A549 (cell line): ENCODE measurements around the gene ANXA6. TPM values are rescaled to one million over a fixed set of nuclear protein-coding genes. Genes with fewer than 3 reads are reported as not detected.

Experiments
- ATAC-seq, 2 experiments: fragments of 200-7000 bp in 1 of 2; fragments of >200 bp in 1 of 2; cut with Nextera tagmentation in 1 of 2; cut with Tn5 transposase in 1 of 2; 3 replicates each; pipeline versions ENCODE4 v1.8.0 to v1.9.1; 2018 to 2020; ENCODE audit warnings: mild to moderate bottlenecking in 1 of 2, moderate library complexity in 1 of 2
- CTCF ChIA-PET: fragments of 300-600 bp; sonication (Branson Sonifier 250); formaldehyde crosslinking; extraction: SDS; loops from one replicate; lab custom pipeline; 2021; ENCODE audit warnings: antibody characterized with exemption, inconsistent platforms; lab: Yijun Ruan, JAX
- POLR2A ChIA-PET: fragments of 350-600 bp; formaldehyde crosslinking; extraction: SDS; loops from one replicate; lab custom pipeline; 2021; ENCODE audit warnings: antibody characterized with exemption, inconsistent platforms; lab: Yijun Ruan, JAX
- DNase-seq, 2 experiments: peaks; one replicate each; pipeline versions ENCODE4 v3.0.0 to v3.0.0-alpha.2; 2011 to 2016; ENCODE audit warnings: low read depth in 1 of 2, low spot score in 1 of 2
- FAIRE-seq: peaks from 2 replicates; lab custom pipeline; 2011; peaks lifted over from hg19 to GRCh38; lab: Jason Lieb, UNC
- H3K27ac ChIP-seq, 2 experiments: fragments of >200 bp; sonication (Bioruptor Twin); formaldehyde crosslinking; 3 replicates each; pipeline ENCODE4 v1.5.1; 2016 to 2017
- H3K4me1 ChIP-seq: fragments of >200 bp; sonication (Bioruptor Twin); formaldehyde crosslinking; 3 replicates; pipeline ENCODE4 v1.6.1; 2016
- H3K4me2 ChIP-seq: fragments of >200 bp; sonication (Bioruptor Twin); formaldehyde crosslinking; 3 replicates; pipeline ENCODE4 v1.6.1; 2016
- H3K4me3 ChIP-seq: fragments of >200 bp; sonication (Bioruptor Twin); formaldehyde crosslinking; 3 replicates; pipeline ENCODE4 v1.5.1; 2016
- H3K9me3 ChIP-seq: fragments of >200 bp; sonication (Bioruptor Twin); formaldehyde crosslinking; 3 replicates; pipeline ENCODE4 v1.6.1; 2016
- BHLHE40 ChIP-seq: IDR thresholded peaks from 2 replicates; pipeline ENCODE4 v1.6.1; 2012; ENCODE audit warnings: low read depth, low read length, inconsistent platforms
- CBX2 ChIP-seq: fragments of 200-600 bp; sonication (generic); IDR thresholded peaks from 2 replicates; pipeline ENCODE4 v1.6.1; 2016; ENCODE audit warnings: low read depth, mild to moderate bottlenecking, borderline replicate concordance
- CBX8 ChIP-seq: fragments of 200-600 bp; sonication (generic); IDR thresholded peaks from 2 replicates; pipeline ENCODE4 v1.6.1; 2016
- CHD2 ChIP-seq: fragments of 150-350 bp; IDR thresholded peaks from 2 replicates; pipeline ENCODE4 v1.6.1; 2014; ENCODE audit warnings: low read length; ENCODE audit not compliant: partially characterized antibody
- EP300 ChIP-seq, 2 experiments: fragments of >200 bp; sonication (Bioruptor Twin); formaldehyde crosslinking; IDR thresholded peaks; 2 replicates in 1 of 2; 3 replicates in 1 of 2; pipeline ENCODE4 v1.6.1; 2016 to 2017
- ESRRA ChIP-seq: fragments of 150-350 bp; IDR thresholded peaks from 2 replicates; pipeline ENCODE4 v1.6.1; 2014; ENCODE audit warnings: mild to moderate bottlenecking, low read length, borderline replicate concordance
- GATA3 ChIP-seq: IDR thresholded peaks from 2 replicates; pipeline ENCODE4 v1.6.1; 2012; ENCODE audit warnings: borderline replicate concordance
- HOXA7 ChIP-seq: fragments of 250-450 bp; sonication (Bioruptor Pico); IDR thresholded peaks from 2 replicates; pipeline ENCODE4 v1.5.0; 2020; ENCODE audit warnings: mild to moderate bottlenecking, moderate library complexity
- JUN ChIP-seq, 2 experiments: fragments of >200 bp; sonication (Bioruptor Twin); formaldehyde crosslinking; IDR thresholded peaks; 2 replicates in 1 of 2; 3 replicates in 1 of 2; pipeline ENCODE4 v1.6.1; 2016 to 2017
- JUNB ChIP-seq: fragments of >200 bp; sonication (Bioruptor Twin); formaldehyde crosslinking; IDR thresholded peaks from 2 replicates; pipeline ENCODE4 v1.6.1; 2016
- KDM5A ChIP-seq: fragments of 200-600 bp; sonication (generic); IDR thresholded peaks from 2 replicates; pipeline ENCODE4 v1.6.1; 2016; ENCODE audit warnings: antibody characterized with exemption, mild to moderate bottlenecking
- MAFK ChIP-seq: fragments of 450-650 bp; IDR thresholded peaks from 2 replicates; pipeline ENCODE4 v1.6.1; 2014; ENCODE audit not compliant: partially characterized antibody
- MYC ChIP-seq: IDR thresholded peaks from 2 replicates; pipeline ENCODE4 v1.6.1; 2012; ENCODE audit warnings: mild to moderate bottlenecking, inconsistent platforms, low read length, improper control_type of control experiment, borderline replicate concordance
- NPAS2 ChIP-seq: fragments of 250-450 bp; sonication (Bioruptor Pico); IDR thresholded peaks from 2 replicates; pipeline ENCODE4 v1.8.0; 2022; ENCODE audit warnings: mild to moderate bottlenecking, moderate library complexity, borderline replicate concordance
- NR3C1 ChIP-seq: fragments of >200 bp; sonication (Bioruptor Twin); formaldehyde crosslinking; IDR thresholded peaks from 3 replicates; pipeline ENCODE4 v1.6.1; 2017
- RARB ChIP-seq: fragments of 250-450 bp; sonication (Bioruptor Pico); IDR thresholded peaks from 2 replicates; pipeline ENCODE4 v1.8.0; 2021; ENCODE audit warnings: mild to moderate bottlenecking, moderate library complexity
- RFX5 ChIP-seq: fragments of 450-650 bp; IDR thresholded peaks from 2 replicates; pipeline ENCODE4 v1.7.1; 2014; ENCODE audit warnings: antibody characterized with exemption, mild to moderate bottlenecking, moderate library complexity
- SMC3 ChIP-seq: fragments of >200 bp; sonication (Bioruptor Twin); formaldehyde crosslinking; IDR thresholded peaks from 3 replicates; pipeline ENCODE4 v1.6.1; 2018; ENCODE audit warnings: inconsistent platforms
- SREBF2 ChIP-seq: fragments of 450-650 bp; IDR thresholded peaks from 2 replicates; pipeline ENCODE4 v1.6.1; 2014; ENCODE audit warnings: mild to moderate bottlenecking, moderate library complexity
- TP53 ChIP-seq: fragments of 250-450 bp; sonication (Bioruptor Pico); IDR thresholded peaks from 2 replicates; pipeline ENCODE4 v1.5.0; 2021; ENCODE audit warnings: mild to moderate bottlenecking, moderate library complexity
- ZC3H11A ChIP-seq: fragments of 450-650 bp; IDR thresholded peaks from 2 replicates; pipeline ENCODE4 v1.6.1; 2014; ENCODE audit warnings: antibody characterized with exemption, mild to moderate bottlenecking
- ZNF302 ChIP-seq: fragments of 250-450 bp; sonication (Bioruptor Pico); IDR thresholded peaks from 2 replicates; pipeline ENCODE4 v1.9.0; 2021; ENCODE audit warnings: inconsistent platforms, mild to moderate bottlenecking, moderate library complexity
- WGBS: methylation state at CpG from one replicate; pipeline ENCODE4 v1.1.6; 2017; ENCODE audit errors: missing lambda C conversion rate; 5-methylcytosine and 5-hydroxymethylcytosine counted together
- polyA plus RNA-seq, 4 experiments: library from polyadenylated mRNA; depleted of rRNA in 3 of 4; stranded (reverse); fragments of >200 nt; fragmentation: RNase III in 1 of 4; extraction: RNeasy Plus Mini Kit Qiagen cat#74134 plus additional on column Dnase treatment in 1 of 4; gene quantifications; 2 replicates in 3 of 4; 3 replicates in 1 of 4; pipeline ENCODE4 v1.2.3, GENCODE V29; 2011 to 2017
- TF ChIP-seq, protein P1 (sequence below): fragments of 450-650 bp; IDR thresholded peaks from 2 replicates; pipeline ENCODE4 v1.6.1; 2014; ENCODE audit warnings: antibody characterized with exemption
- TF ChIP-seq, protein P2 (sequence below): fragments of 200-600 bp; sonication (generic); IDR thresholded peaks from 2 replicates; pipeline ENCODE4 v1.6.1; 2016; ENCODE audit warnings: antibody characterized with exemption, mild to moderate bottlenecking, moderate library complexity
- TF ChIP-seq, protein P3 (sequence below): IDR thresholded peaks from 2 replicates; pipeline ENCODE4 v1.6.1; 2012; ENCODE audit warnings: low read depth, borderline replicate concordance
- TF ChIP-seq, protein P4 (sequence below): fragments of 250-450 bp; sonication (Bioruptor Pico); IDR thresholded peaks from 2 replicates; pipeline ENCODE4 v1.5.0; 2020; ENCODE audit warnings: low read depth, mild to moderate bottlenecking, moderate library complexity

ANXA6 gene
- polyA plus RNA-seq, 2 of the 4 experiments (the other 2 are of a cell fraction) = 32.4 to 53.0 TPM

DNA sequence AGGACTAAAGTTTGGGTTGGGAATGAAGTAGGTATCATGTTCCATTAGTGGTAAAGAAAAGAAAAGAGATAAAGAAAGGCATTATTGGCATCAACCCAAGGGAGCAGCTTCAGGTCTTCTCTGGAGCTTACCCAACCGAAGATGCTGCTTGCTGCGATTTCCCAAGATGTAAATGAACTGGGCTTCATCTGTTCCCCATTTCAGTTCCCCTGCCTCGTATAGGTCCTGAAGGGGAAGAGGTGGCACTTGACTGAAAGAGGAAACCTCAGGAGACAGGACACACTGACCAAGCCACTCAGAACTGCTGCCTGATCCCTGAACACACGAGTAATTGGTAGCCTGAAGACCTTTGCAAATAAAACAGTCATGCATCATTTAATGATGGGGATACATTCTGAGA, 24.6 kb downstream of the ANXA6 start:
- Histone ChIP-seq H3K4me3 (no peak overlapping the region), H3K27ac (no peak overlapping the region), H3K4me2 (no peak overlapping the region), H3K4me1 (no peaks in the 10 kb centered on the region), H3K9me3 (no peaks in the 10 kb centered on the region)
- DNase-seq (no peak), ATAC-seq (no peak), FAIRE-seq (no peak)
- TF ChIP-seq NPAS2 (no peak), SREBF2 (no peak), JUNB (no peak), ESRRA (no peak), EP300 (IDR thresholded peaks at IDR 0.05) (no peak), BHLHE40 (no peak), NR3C1 (no peak), MAFK (no peak), JUN (IDR thresholded peaks at IDR 0.05) (no peak), SMC3 (no peak), ZNF302 (no peak), HOXA7 (CRISPR knock-in tag) (no peak), CHD2 (no peak), KDM5A (no peak), CBX8 (no peak), CBX2 (no peak)
- TF ChIP-seq, protein P1, sequence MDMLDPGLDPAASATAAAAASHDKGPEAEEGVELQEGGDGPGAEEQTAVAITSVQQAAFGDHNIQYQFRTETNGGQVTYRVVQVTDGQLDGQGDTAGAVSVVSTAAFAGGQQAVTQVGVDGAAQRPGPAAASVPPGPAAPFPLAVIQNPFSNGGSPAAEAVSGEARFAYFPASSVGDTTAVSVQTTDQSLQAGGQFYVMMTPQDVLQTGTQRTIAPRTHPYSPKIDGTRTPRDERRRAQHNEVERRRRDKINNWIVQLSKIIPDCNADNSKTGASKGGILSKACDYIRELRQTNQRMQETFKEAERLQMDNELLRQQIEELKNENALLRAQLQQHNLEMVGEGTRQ = no peak
- TF ChIP-seq, protein P2, sequence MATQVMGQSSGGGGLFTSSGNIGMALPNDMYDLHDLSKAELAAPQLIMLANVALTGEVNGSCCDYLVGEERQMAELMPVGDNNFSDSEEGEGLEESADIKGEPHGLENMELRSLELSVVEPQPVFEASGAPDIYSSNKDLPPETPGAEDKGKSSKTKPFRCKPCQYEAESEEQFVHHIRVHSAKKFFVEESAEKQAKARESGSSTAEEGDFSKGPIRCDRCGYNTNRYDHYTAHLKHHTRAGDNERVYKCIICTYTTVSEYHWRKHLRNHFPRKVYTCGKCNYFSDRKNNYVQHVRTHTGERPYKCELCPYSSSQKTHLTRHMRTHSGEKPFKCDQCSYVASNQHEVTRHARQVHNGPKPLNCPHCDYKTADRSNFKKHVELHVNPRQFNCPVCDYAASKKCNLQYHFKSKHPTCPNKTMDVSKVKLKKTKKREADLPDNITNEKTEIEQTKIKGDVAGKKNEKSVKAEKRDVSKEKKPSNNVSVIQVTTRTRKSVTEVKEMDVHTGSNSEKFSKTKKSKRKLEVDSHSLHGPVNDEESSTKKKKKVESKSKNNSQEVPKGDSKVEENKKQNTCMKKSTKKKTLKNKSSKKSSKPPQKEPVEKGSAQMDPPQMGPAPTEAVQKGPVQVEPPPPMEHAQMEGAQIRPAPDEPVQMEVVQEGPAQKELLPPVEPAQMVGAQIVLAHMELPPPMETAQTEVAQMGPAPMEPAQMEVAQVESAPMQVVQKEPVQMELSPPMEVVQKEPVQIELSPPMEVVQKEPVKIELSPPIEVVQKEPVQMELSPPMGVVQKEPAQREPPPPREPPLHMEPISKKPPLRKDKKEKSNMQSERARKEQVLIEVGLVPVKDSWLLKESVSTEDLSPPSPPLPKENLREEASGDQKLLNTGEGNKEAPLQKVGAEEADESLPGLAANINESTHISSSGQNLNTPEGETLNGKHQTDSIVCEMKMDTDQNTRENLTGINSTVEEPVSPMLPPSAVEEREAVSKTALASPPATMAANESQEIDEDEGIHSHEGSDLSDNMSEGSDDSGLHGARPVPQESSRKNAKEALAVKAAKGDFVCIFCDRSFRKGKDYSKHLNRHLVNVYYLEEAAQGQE = no peak
- TF ChIP-seq, protein P3, sequence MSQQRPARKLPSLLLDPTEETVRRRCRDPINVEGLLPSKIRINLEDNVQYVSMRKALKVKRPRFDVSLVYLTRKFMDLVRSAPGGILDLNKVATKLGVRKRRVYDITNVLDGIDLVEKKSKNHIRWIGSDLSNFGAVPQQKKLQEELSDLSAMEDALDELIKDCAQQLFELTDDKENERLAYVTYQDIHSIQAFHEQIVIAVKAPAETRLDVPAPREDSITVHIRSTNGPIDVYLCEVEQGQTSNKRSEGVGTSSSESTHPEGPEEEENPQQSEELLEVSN = no peak
- TF ChIP-seq, protein P4, sequence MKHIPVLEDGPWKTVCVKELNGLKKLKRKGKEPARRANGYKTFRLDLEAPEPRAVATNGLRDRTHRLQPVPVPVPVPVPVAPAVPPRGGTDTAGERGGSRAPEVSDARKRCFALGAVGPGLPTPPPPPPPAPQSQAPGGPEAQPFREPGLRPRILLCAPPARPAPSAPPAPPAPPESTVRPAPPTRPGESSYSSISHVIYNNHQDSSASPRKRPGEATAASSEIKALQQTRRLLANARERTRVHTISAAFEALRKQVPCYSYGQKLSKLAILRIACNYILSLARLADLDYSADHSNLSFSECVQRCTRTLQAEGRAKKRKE (CRISPR knock-in tag) = no peak
- ChIA-PET CTCF (interaction anchor here (1.7 to 21.3 kb wide), 2 partner anchors 34 to 85 kb away, joined by 5 to 279 read pairs; no protein-coding TSS in a partner anchor), POLR2A (no interaction called here)
- WGBS = 75% methylated on average over 4 of the region's 4 CpGs

DNA sequence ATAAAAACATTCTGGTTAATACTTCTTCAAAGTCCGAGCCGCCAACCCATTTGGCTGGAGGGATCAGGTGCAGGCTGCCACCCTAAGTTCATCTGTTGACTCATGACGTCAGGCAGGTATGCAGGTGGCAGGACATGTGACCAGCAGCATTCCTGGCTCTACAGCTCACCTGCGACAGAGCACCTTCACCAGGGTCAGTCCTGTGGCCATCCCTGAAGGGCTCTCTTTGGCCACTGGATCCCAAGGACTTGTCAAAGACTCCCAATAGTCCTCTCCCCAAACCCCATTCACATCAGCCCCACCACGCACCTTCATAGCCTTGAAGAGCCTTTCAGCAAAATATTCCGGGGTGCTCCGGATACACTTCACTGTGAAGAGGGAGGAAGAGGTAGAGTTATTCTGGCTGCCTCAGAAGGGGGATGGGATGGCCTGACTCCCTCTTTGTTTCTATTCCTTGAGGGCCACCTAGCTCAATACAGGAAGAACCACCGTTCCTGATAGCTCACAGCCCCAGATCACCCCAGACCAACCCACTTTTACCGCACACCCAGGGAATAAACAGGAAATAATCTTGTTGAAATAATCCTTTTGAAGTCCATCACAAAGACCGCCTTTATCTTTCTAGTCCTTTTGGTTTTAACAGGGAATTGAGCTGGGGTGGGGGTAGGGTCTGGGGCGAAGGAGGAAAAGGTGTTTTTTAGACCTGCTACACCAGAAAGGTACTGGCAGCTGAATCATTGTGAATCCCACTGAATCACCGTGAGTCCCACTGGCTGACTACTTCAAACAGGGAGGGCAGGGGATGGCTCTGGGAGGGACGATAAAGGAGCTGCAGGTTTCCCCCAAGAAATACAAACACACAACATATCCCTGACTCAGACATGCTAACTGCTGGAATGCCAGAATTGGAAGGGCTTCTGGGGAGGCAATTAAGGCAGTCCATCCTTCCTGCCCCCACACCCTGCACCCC, 26.4 kb downstream of the ANXA6 start:
- WGBS = 89% methylated on average over 13 of the region's 13 CpGs
- TF ChIP-seq SREBF2 = no peak
- no peak for TF ChIP-seq JUN (IDR thresholded peaks at IDR 0.05)
- TF ChIP-seq CBX8 = no peak
- TF ChIP-seq MYC = no peak
- TF ChIP-seq, protein P4 (CRISPR knock-in tag) = no peak
- no peak for TF ChIP-seq RFX5
- TF ChIP-seq, protein P2 = no peak
- no peak for TF ChIP-seq ESRRA
- TF ChIP-seq CBX2 = no peak
- no peak for TF ChIP-seq RARB (CRISPR knock-in tag)
- TF ChIP-seq TP53 (CRISPR knock-in tag) = no peak
- TF ChIP-seq GATA3 = no peak
- no peak for TF ChIP-seq KDM5A
- no peak for TF ChIP-seq ZC3H11A
- Histone ChIP-seq H3K4me2 (no peak overlapping the region), H3K4me1 (no peaks in the 10 kb centered on the region), H3K9me3 (no peaks in the 10 kb centered on the region), H3K27ac (no peak overlapping the region), H3K4me3 (no peak overlapping the region)
- DNase-seq (no peak), ATAC-seq (no peak), FAIRE-seq (no peak)
- POLR2A ChIA-PET = no interaction called here
- CTCF ChIA-PET = interaction anchor here (0.6 to 25.1 kb wide), 8 partner anchors 16 to 107 kb away, joined by 3 to 704 read pairs (median 8); no protein-coding TSS in a partner anchor
